GM12878 (cell line): Measurements from ENCODE around the gene CFAP99. TPM values are rescaled to one million over a fixed set of nuclear protein-coding genes. Genes with fewer than 3 reads are reported as not detected.

Source experiments
- polyA plus RNA-seq, 11 experiments: library from polyadenylated mRNA; depleted of rRNA in 4 of 11; unstranded in 6 of 11; stranded (reverse) in 5 of 11; fragments of >200 nt; fragmentation: Nextera tagmentation in 4 of 11; fragmentation: Illumina TruSeq in 1 of 11; extraction: Ambion mirVana in 4 of 11; extraction: Trizol in 1 of 11; gene quantifications; 1 replicate in 1 of 11; 2 replicates in 10 of 11; pipeline versions ENCODE4 v1.2.1 to v1.2.3, GENCODE V29; 2011 to 2016; ENCODE audit warnings: inconsistent platforms in 2 of 11, missing spikeins in 2 of 11, low read depth in 1 of 11
- total RNA-seq, 4 experiments: library from RNA; depleted of rRNA in 3 of 4; stranded (reverse); fragments of >200 nt in 3 of 4; fragmentation: Illumina TruSeq in 1 of 4; extraction: Trizol in 1 of 4; gene quantifications; 2 replicates each; pipeline versions ENCODE4 v1.2.1 to v1.2.3, GENCODE V29; 2013 to 2021

Gene CFAP99
- total and polyA plus RNA-seq, 10 of the 15 experiments (the other 5 are each of a cell fraction or from before 2014, with no cell fraction given): not detected

Other genes starting within 250 kb of the CFAP99 start
- 9.5 and 10.9 TPM in 2 replicates for gene HAUS3, start 176.8 kb upstream of the CFAP99 start, total RNA-seq (2014; rRNA removed)
- gene HAUS3, start 176.8 kb upstream of the CFAP99 start, total RNA-seq (2014; rRNA removed; fragmentation: Illumina TruSeq; extraction: Trizol): 12.7 TPM in 2 replicates
- gene HAUS3, start 176.8 kb upstream of the CFAP99 start, total RNA-seq (2021): 13.2 and 13.5 TPM in 2 replicates
- 11.4 and 23.9 TPM in 2 replicates for gene HAUS3, start 176.8 kb upstream of the CFAP99 start, polyA plus RNA-seq (2011; rRNA removed)
- gene HAUS3, start 176.8 kb upstream of the CFAP99 start, polyA plus RNA-seq (2014; fragmentation: Illumina TruSeq; extraction: Trizol): 13.9 and 19.8 TPM in 2 replicates
- 1 to 10 TPM; 4.2 to 7.3 TPM for gene HAUS3, start 176.8 kb upstream of the CFAP99 start, polyA plus RNA-seq (2014; fragmentation: Nextera tagmentation; extraction: Ambion mirVana)
- 10.0 and 11.8 TPM in 2 replicates for gene HAUS3, start 176.8 kb upstream of the CFAP99 start, polyA plus RNA-seq (2014; rRNA removed)
- 10 to 100 TPM; 20.2 to 23.9 TPM for gene HAUS3, start 176.8 kb upstream of the CFAP99 start, polyA plus RNA-seq (2016; fragmentation: Nextera tagmentation; extraction: Ambion mirVana)
- 0.98 and 1.2 TPM in 2 replicates for gene POLN, start 176.8 kb upstream of the CFAP99 start, total RNA-seq (2014; rRNA removed)
- gene POLN, start 176.8 kb upstream of the CFAP99 start, total RNA-seq (2014; rRNA removed; fragmentation: Illumina TruSeq; extraction: Trizol): 0.63 and 0.74 TPM in 2 replicates
- gene POLN, start 176.8 kb upstream of the CFAP99 start, total RNA-seq (2021): 0.95 and 1.7 TPM in 2 replicates
- gene POLN, start 176.8 kb upstream of the CFAP99 start, polyA plus RNA-seq (2011; rRNA removed): 0.30 and 0.41 TPM in 2 replicates
- 0.48 and 1.3 TPM in 2 replicates for gene POLN, start 176.8 kb upstream of the CFAP99 start, polyA plus RNA-seq (2014; fragmentation: Illumina TruSeq; extraction: Trizol)
- gene POLN, start 176.8 kb upstream of the CFAP99 start, polyA plus RNA-seq (2014; fragmentation: Nextera tagmentation; extraction: Ambion mirVana): under 1 TPM in 1 of 2 experiments, not detected in 1; 0.09 TPM
- gene POLN, start 176.8 kb upstream of the CFAP99 start, polyA plus RNA-seq (2014; rRNA removed): 0.94 and 0.96 TPM in 2 replicates
- 1 to 10 TPM; 1.2 to 2.0 TPM for gene POLN, start 176.8 kb upstream of the CFAP99 start, polyA plus RNA-seq (2016; fragmentation: Nextera tagmentation; extraction: Ambion mirVana)
- 15.5 and 18.7 TPM in 2 replicates for gene MXD4, start 156.8 kb upstream of the CFAP99 start, total RNA-seq (2014; rRNA removed)
- gene MXD4, start 156.8 kb upstream of the CFAP99 start, total RNA-seq (2014; rRNA removed; fragmentation: Illumina TruSeq; extraction: Trizol): 5.5 and 6.1 TPM in 2 replicates
- gene MXD4, start 156.8 kb upstream of the CFAP99 start, total RNA-seq (2021): 25.6 and 26.4 TPM in 2 replicates
- gene MXD4, start 156.8 kb upstream of the CFAP99 start, polyA plus RNA-seq (2011; rRNA removed): 6.4 and 9.9 TPM in 2 replicates
- 2.0 and 4.3 TPM in 2 replicates for gene MXD4, start 156.8 kb upstream of the CFAP99 start, polyA plus RNA-seq (2014; fragmentation: Illumina TruSeq; extraction: Trizol)
- under 1 TPM; 0.21 to 0.44 TPM for gene MXD4, start 156.8 kb upstream of the CFAP99 start, polyA plus RNA-seq (2014; fragmentation: Nextera tagmentation; extraction: Ambion mirVana)
- gene MXD4, start 156.8 kb upstream of the CFAP99 start, polyA plus RNA-seq (2014; rRNA removed): 18.1 and 22.2 TPM in 2 replicates
- gene MXD4, start 156.8 kb upstream of the CFAP99 start, polyA plus RNA-seq (2016; fragmentation: Nextera tagmentation; extraction: Ambion mirVana): 1 to 10 TPM; 3.6 to 5.0 TPM
- 0.11 TPM in 2 replicates for gene ZFYVE28, start 310 bp upstream of the CFAP99 start, total RNA-seq (2014; rRNA removed)
- 0.05 and 0.22 TPM in 2 replicates for gene ZFYVE28, start 310 bp upstream of the CFAP99 start, total RNA-seq (2014; rRNA removed; fragmentation: Illumina TruSeq; extraction: Trizol)
- 0.48 and 0.95 TPM in 2 replicates for gene ZFYVE28, start 310 bp upstream of the CFAP99 start, total RNA-seq (2021)
- 1.4 and 1.9 TPM in 2 replicates for gene ZFYVE28, start 310 bp upstream of the CFAP99 start, polyA plus RNA-seq (2011; rRNA removed)
- gene ZFYVE28, start 310 bp upstream of the CFAP99 start, polyA plus RNA-seq (2014; fragmentation: Illumina TruSeq; extraction: Trizol): 0.14 and 0.24 TPM in 2 replicates
- gene ZFYVE28, start 310 bp upstream of the CFAP99 start, polyA plus RNA-seq (2014; fragmentation: Nextera tagmentation; extraction: Ambion mirVana): under 1 TPM in 1 of 2 experiments, not detected in 1; 0.20 TPM
- 0.19 and 0.32 TPM in 2 replicates for gene ZFYVE28, start 310 bp upstream of the CFAP99 start, polyA plus RNA-seq (2014; rRNA removed)
- gene ZFYVE28, start 310 bp upstream of the CFAP99 start, polyA plus RNA-seq (2016; fragmentation: Nextera tagmentation; extraction: Ambion mirVana): under 1 TPM; 0.06 to 0.13 TPM
- gene RNF4, start 50.2 kb downstream of the CFAP99 start, total RNA-seq (2014; rRNA removed): 64.3 and 66.3 TPM in 2 replicates
- 65.0 and 68.2 TPM in 2 replicates for gene RNF4, start 50.2 kb downstream of the CFAP99 start, total RNA-seq (2014; rRNA removed; fragmentation: Illumina TruSeq; extraction: Trizol)
- 81.2 and 82.0 TPM in 2 replicates for gene RNF4, start 50.2 kb downstream of the CFAP99 start, total RNA-seq (2021)
- 108 and 145 TPM in 2 replicates for gene RNF4, start 50.2 kb downstream of the CFAP99 start, polyA plus RNA-seq (2011; rRNA removed)
- 85.4 and 87.7 TPM in 2 replicates for gene RNF4, start 50.2 kb downstream of the CFAP99 start, polyA plus RNA-seq (2014; fragmentation: Illumina TruSeq; extraction: Trizol)
- gene RNF4, start 50.2 kb downstream of the CFAP99 start, polyA plus RNA-seq (2014; fragmentation: Nextera tagmentation; extraction: Ambion mirVana): 10 to 100 TPM; 34.9 to 53.2 TPM
- gene RNF4, start 50.2 kb downstream of the CFAP99 start, polyA plus RNA-seq (2014; rRNA removed): 69.8 and 70.9 TPM in 2 replicates
- 10 to 100 TPM; 81.4 to 87.5 TPM for gene RNF4, start 50.2 kb downstream of the CFAP99 start, polyA plus RNA-seq (2016; fragmentation: Nextera tagmentation; extraction: Ambion mirVana)
- 9.3 and 9.8 TPM in 2 replicates for gene FAM193A, start 117.7 kb downstream of the CFAP99 start, total RNA-seq (2014; rRNA removed)
- 8.6 and 8.9 TPM in 2 replicates for gene FAM193A, start 117.7 kb downstream of the CFAP99 start, total RNA-seq (2014; rRNA removed; fragmentation: Illumina TruSeq; extraction: Trizol)
- 22.2 and 23.3 TPM in 2 replicates for gene FAM193A, start 117.7 kb downstream of the CFAP99 start, total RNA-seq (2021)
- 3.7 and 5.1 TPM in 2 replicates for gene FAM193A, start 117.7 kb downstream of the CFAP99 start, polyA plus RNA-seq (2011; rRNA removed)
- gene FAM193A, start 117.7 kb downstream of the CFAP99 start, polyA plus RNA-seq (2014; fragmentation: Illumina TruSeq; extraction: Trizol): 8.5 and 12.4 TPM in 2 replicates
- under 1 TPM; 0.52 to 0.91 TPM for gene FAM193A, start 117.7 kb downstream of the CFAP99 start, polyA plus RNA-seq (2014; fragmentation: Nextera tagmentation; extraction: Ambion mirVana)
- gene FAM193A, start 117.7 kb downstream of the CFAP99 start, polyA plus RNA-seq (2014; rRNA removed): 8.6 and 10.3 TPM in 2 replicates
- 1 to 10 TPM; 5.3 to 6.1 TPM for gene FAM193A, start 117.7 kb downstream of the CFAP99 start, polyA plus RNA-seq (2016; fragmentation: Nextera tagmentation; extraction: Ambion mirVana)